ENCODE data around the gene WAS. TPM values are rescaled to one million over a fixed set of nuclear protein-coding genes. Genes with fewer than 3 reads are reported as not detected.

The WAS gene
- total RNA-seq (98.0 and 102 TPM in 2 replicates), polyA plus RNA-seq (88.7 and 93.8 TPM in 2 replicates), polyA minus RNA-seq (87.8 and 103 TPM in 2 replicates)
- 68.8 TPM for total RNA-seq (2013)

GRCh38 chrX:48683411-48683982 is at the start of gene WAS:
Gene WAS, plus strand, starts transcription at chrX:48683799. Its CDS starts 55 bp downstream, at chrX:48683854.
- H3K36me3 ChIP-seq (replicated peaks in 1 of 2; ENCODE audit: control extremely low read depth in 1 of 2, control insufficient read depth in 1 of 2, extremely low read depth in 1 of 2, insufficient read depth in 2 of 2, low read length in 1 of 2), result peaks cover 2 to 26% of the 10 kb centered on the region in 2 experiments
- peaks cover 50% of the 10 kb centered on the region for H3K79me2 ChIP-seq (ENCODE audit: control insufficient read depth, insufficient read depth, low read length)
- intact Hi-C loops (cut with micrococcal nuclease), result loop anchor here (1.0 kb wide), 1 partner anchor 13 kb away; the partner anchor contains the start of gene SUV39H1
- peak within 1 kb of the TSS; percentile 78 for H2AFZ ChIP-seq (ENCODE audit: insufficient read depth, low read depth, low read length, poor library complexity, severe bottlenecking)
- H3K9ac ChIP-seq (ENCODE audit: low read length), result peak within 1 kb of the TSS; percentile 72
- 0% methylated on average over 2 of the region's 13 CpGs for WGBS (ENCODE audit: insufficient coverage)
- Mint-ChIP-seq H3K9me3 (ENCODE audit: insufficient read depth) (no peaks in the 10 kb centered on the region), H3K27me3 (no peaks in the 10 kb centered on the region), H3K4me3 (peak within 1 kb of the TSS; percentile 87), H3K4me1 (peaks cover 59% of the 10 kb centered on the region), H3K27ac (peak within 1 kb of the TSS; percentile 95)
- ATAC-seq (ENCODE audit: low read depth), result peak; percentile 90
- H3K27me3 ChIP-seq (replicated peaks in 1 of 4; ENCODE audit: control extremely low read depth in 1 of 4, control insufficient read depth in 3 of 4, insufficient read depth in 4 of 4, low read length in 3 of 4), result no peaks in the 10 kb centered on the region
- H3K4me1 ChIP-seq (ENCODE audit: control insufficient read depth in 2 of 2, insufficient read depth in 2 of 2, low read length in 2 of 2), result peaks cover 26 to 40% of the 10 kb centered on the region in 2 donors
- no peaks in the 10 kb centered on the region for H3K9me3 ChIP-seq (ENCODE audit: control extremely low read depth in 1 of 3, control insufficient read depth in 2 of 3, insufficient read depth in 1 of 3, low read length in 2 of 3)
- H4K20me1 ChIP-seq (ENCODE audit: control insufficient read depth, insufficient read depth, low read length, poor library complexity, severe bottlenecking), result peaks cover 23% of the 10 kb centered on the region
- H3K4me3 ChIP-seq (ENCODE audit: control extremely low read depth in 1 of 5, extremely low read depth in 1 of 5, insufficient read depth in 1 of 5, low read depth in 2 of 5, low read length in 4 of 5), result peak within 1 kb of the TSS; percentile 54 to 76 (median 64)
- H3K4me2 ChIP-seq (replicated peaks; ENCODE audit: low read depth, low read length, poor library complexity, severe bottlenecking), result peak within 1 kb of the TSS; percentile 76
- ChIA-PET CTCF (interaction anchor here (0.8 to 1.7 kb wide), 4 partner anchors 12 to 257 kb away, joined by 3 to 5 read pairs (median 4); partner anchors contain the start of gene HDAC6), POLR2A (interaction anchor here (0.8 to 1.6 kb wide), 5 partner anchors 13 to 505 kb away, joined by 3 to 7 read pairs (median 3); partner anchors contain the start of genes RBM3 and SUV39H1)
- DNase-seq, result peak; percentile 72
- TF ChIP-seq CTCF (IDR thresholded peaks at IDR 0.05) (no peak), EZH2 (IDR thresholded peaks at IDR 0.05; ENCODE audit: borderline replicate concordance, insufficient read depth, low read depth, low read length, poor library complexity, severe bottlenecking) (no peak)
- peak within 1 kb of the TSS; percentile 71 to 88 for H3K27ac ChIP-seq (ENCODE audit: low read length in 2 of 2)

- ATAC-seq (ENCODE audit: low read depth) (no peak), DNase-seq (no peak)
- Mint-ChIP-seq H3K27ac (no peak overlapping the region), H3K4me1 (peaks cover 6% of the 10 kb centered on the region), H3K9me3 (ENCODE audit: insufficient read depth) (no peaks in the 10 kb centered on the region), H3K4me3 (no peak overlapping the region), H3K27me3 (no peaks in the 10 kb centered on the region)
- no peak overlapping the region for H2AFZ ChIP-seq (ENCODE audit: insufficient read depth, low read depth, low read length, poor library complexity, severe bottlenecking)
- H3K79me2 ChIP-seq (ENCODE audit: control insufficient read depth, insufficient read depth, low read length), result no peaks in the 10 kb centered on the region
- H3K27ac ChIP-seq (ENCODE audit: low read length in 2 of 2), result no peak overlapping the region
- no peak overlapping the region for H3K4me3 ChIP-seq (ENCODE audit: control extremely low read depth in 1 of 5, extremely low read depth in 1 of 5, insufficient read depth in 1 of 5, low read depth in 2 of 5, low read length in 4 of 5)
- POLR2A ChIA-PET, result interaction anchor here (0.7 kb wide), 1 partner anchor 417 kb away, joined by 3 read pairs; no protein-coding TSS in a partner anchor
- TF ChIP-seq EZH2 (IDR thresholded peaks at IDR 0.05; ENCODE audit: borderline replicate concordance, insufficient read depth, low read depth, low read length, poor library complexity, severe bottlenecking) (no peak), CTCF (IDR thresholded peaks at IDR 0.05) (no peak)
- peaks cover 4 to 9% of the 10 kb centered on the region in 2 donors for H3K4me1 ChIP-seq (ENCODE audit: control insufficient read depth in 2 of 2, insufficient read depth in 2 of 2, low read length in 2 of 2)
- no peak overlapping the region for H3K9ac ChIP-seq (ENCODE audit: low read length)
- H3K4me2 ChIP-seq (replicated peaks; ENCODE audit: low read depth, low read length, poor library complexity, severe bottlenecking), result no peak overlapping the region
- H4K20me1 ChIP-seq (ENCODE audit: control insufficient read depth, insufficient read depth, low read length, poor library complexity, severe bottlenecking), result no peaks in the 10 kb centered on the region
- CTCF ChIA-PET, result no interaction called here
- no peaks in the 10 kb centered on the region for H3K27me3 ChIP-seq (replicated peaks in 1 of 4; ENCODE audit: control extremely low read depth in 1 of 4, control insufficient read depth in 3 of 4, insufficient read depth in 4 of 4, low read length in 3 of 4)
- intact Hi-C loops (cut with micrococcal nuclease), result no loop called here
- no peaks in the 10 kb centered on the region for H3K36me3 ChIP-seq (replicated peaks in 1 of 2; ENCODE audit: control extremely low read depth in 1 of 2, control insufficient read depth in 1 of 2, extremely low read depth in 1 of 2, insufficient read depth in 2 of 2, low read length in 1 of 2)
- 57% methylated on average over 1 of the region's 1 CpG for WGBS (ENCODE audit: insufficient coverage)
- H3K9me3 ChIP-seq (ENCODE audit: control extremely low read depth in 1 of 3, control insufficient read depth in 2 of 3, insufficient read depth in 1 of 3, low read length in 2 of 3), result no peaks in the 10 kb centered on the region
Observed at GRCh38 chrX:48636301-48636700, 47.3 kb upstream of the WAS start.

Data from B cell (primary cell).